ENCODE results near the gene C2orf78. TPM values are rescaled to one million over a fixed set of nuclear protein-coding genes. Genes with fewer than 3 reads are reported as not detected.
"Not testable (repeated sequence)": the region's sequence is repeated elsewhere in the genome, so short reads cannot be mapped to it uniquely, and the experiment has no call there.

Gene C2orf78
- total and polyA plus RNA-seq, 5 donors from 2014 or later = not detected

DNA sequence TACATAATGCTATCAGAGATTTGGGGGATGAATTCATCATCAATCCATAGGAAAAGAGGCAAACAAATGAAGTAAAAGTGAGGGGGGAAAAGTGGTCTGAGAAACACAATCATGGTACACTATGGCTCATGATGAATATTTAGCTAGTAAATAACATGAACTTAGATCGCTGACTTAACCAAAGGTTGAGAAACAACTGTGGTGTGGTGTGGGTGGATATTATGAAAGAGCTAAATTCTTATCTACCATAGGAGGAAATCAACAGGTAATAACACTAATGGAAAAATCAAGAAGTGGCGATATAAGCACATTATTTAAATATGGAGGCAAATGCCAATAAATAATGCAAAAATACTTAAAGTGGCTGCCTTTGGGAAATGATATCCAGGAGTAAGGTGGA, 34.7 kb upstream of the C2orf78 start:
- ATAC-seq (ENCODE audit: low read depth in 2 of 2) = no peak
- Histone ChIP-seq H3K9me3 (ENCODE audit: control insufficient read depth in 2 of 2, low read length in 2 of 2) (no peaks in the 10 kb centered on the region), H3K4me3 (ENCODE audit: low read depth, low read length) (no peak overlapping the region), H3K36me3 (ENCODE audit: control insufficient read depth, insufficient read depth, low read length) (peaks cover 54% of the 10 kb centered on the region), H3K27ac (ENCODE audit: insufficient read depth, low read length, poor library complexity, severe bottlenecking) (no peak overlapping the region), H3K27me3 (ENCODE audit: control insufficient read depth, insufficient read depth, low read length) (no peaks in the 10 kb centered on the region), H3K4me1 (ENCODE audit: control insufficient read depth, insufficient read depth, low read length, poor library complexity, severe bottlenecking) (no peaks in the 10 kb centered on the region)
- Mint-ChIP-seq H3K36me3 (peaks cover 47% of the 10 kb centered on the region), H3K4me3 (no peak overlapping the region), H3K9me3 (peaks cover 0 to 3% (median 0%) of the 10 kb centered on the region in 7 donors), H3K4me1 (peaks cover 0 to 4% (median 3%) of the 10 kb centered on the region in 4 donors), H3K27me3 (no peaks in the 10 kb centered on the region), H3K27ac (no peak overlapping the region)
- no peak for DNase-seq

DNA sequence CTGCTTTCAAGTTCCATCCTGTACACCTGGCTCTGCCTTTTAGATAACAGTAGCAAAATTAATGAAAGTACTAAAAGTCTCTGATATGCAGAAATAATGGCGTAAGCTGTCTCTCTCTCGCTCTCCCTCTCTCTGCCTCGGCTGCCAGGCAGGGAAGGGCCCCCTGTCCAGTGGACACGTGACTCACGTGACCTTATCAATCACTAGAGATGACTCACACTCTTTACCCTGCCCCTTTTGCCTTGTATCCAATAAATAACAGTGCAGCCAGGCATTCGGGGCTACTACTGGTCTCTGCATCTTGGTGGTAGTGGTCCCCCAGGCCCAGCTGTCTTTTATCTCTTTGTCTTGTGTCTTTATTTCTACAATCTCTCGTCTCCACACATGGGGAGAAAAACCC, 29.7 kb upstream of the C2orf78 start:
- not testable (repeated sequence) for H3K27me3 ChIP-seq (ENCODE audit: control insufficient read depth, insufficient read depth, low read length); H3K4me1 Mint-ChIP-seq; H3K4me3 Mint-ChIP-seq; H3K27ac Mint-ChIP-seq; DNase-seq; H3K27me3 Mint-ChIP-seq; H3K27ac ChIP-seq (ENCODE audit: insufficient read depth, low read length, poor library complexity, severe bottlenecking); H3K4me3 ChIP-seq (ENCODE audit: low read depth, low read length); H3K9me3 Mint-ChIP-seq; ATAC-seq (ENCODE audit: low read depth in 2 of 2); H3K4me1 ChIP-seq (ENCODE audit: control insufficient read depth, insufficient read depth, low read length, poor library complexity, severe bottlenecking); H3K9me3 ChIP-seq (ENCODE audit: control insufficient read depth in 2 of 2, low read length in 2 of 2)
- peaks cover 67% of the 10 kb centered on the region for H3K36me3 ChIP-seq (ENCODE audit: control insufficient read depth, insufficient read depth, low read length)
- peaks cover 35% of the 10 kb centered on the region for H3K36me3 Mint-ChIP-seq

DNA sequence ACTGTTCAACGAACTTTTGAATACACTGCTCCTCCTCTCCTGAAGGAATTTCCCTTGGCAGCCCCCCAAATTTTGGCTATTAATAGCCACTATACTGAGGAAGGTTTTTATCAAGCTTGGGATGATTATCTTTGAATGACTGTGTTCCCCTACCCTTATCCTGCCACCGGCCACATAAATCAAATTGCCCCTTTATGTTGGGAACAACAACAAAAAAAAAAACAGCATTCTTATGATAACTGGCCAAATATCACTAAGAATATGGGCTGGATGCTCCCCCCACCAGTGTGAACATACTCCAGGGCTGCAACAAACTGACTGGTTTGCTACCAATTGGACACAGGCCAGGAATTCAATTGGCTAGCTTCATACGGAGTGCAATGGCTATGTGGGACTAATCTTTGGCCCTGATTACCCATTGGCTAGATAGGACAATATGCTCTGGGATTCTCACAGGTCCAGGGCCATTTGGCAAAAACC, 24.7 kb upstream of the C2orf78 start:
- H3K27ac Mint-ChIP-seq = no peak overlapping the region
- H3K27me3 Mint-ChIP-seq = no peaks in the 10 kb centered on the region
- Histone ChIP-seq H3K36me3 (ENCODE audit: control insufficient read depth, insufficient read depth, low read length) (peaks cover 79% of the 10 kb centered on the region), H3K27me3 (ENCODE audit: control insufficient read depth, insufficient read depth, low read length) (no peaks in the 10 kb centered on the region), H3K4me3 (ENCODE audit: low read depth, low read length) (no peak overlapping the region), H3K9me3 (ENCODE audit: control insufficient read depth in 2 of 2, low read length in 2 of 2) (no peaks in the 10 kb centered on the region), H3K27ac (ENCODE audit: insufficient read depth, low read length, poor library complexity, severe bottlenecking) (no peak overlapping the region), H3K4me1 (ENCODE audit: control insufficient read depth, insufficient read depth, low read length, poor library complexity, severe bottlenecking) (no peaks in the 10 kb centered on the region)
- peaks cover 0 to 5% (median under 1%) of the 10 kb centered on the region in 4 donors for H3K4me1 Mint-ChIP-seq
- H3K36me3 Mint-ChIP-seq = peaks cover 46% of the 10 kb centered on the region
- ATAC-seq (ENCODE audit: low read depth in 2 of 2) (no peak), DNase-seq (no peak)
- H3K4me3 Mint-ChIP-seq = no peak overlapping the region
- no peaks in the 10 kb centered on the region for H3K9me3 Mint-ChIP-seq

- Mint-ChIP-seq H3K4me3 (no peak overlapping the region), H3K36me3 (peaks cover 42% of the 10 kb centered on the region), H3K4me1 (peaks cover 0 to 5% (median 0%) of the 10 kb centered on the region in 4 donors), H3K27me3 (no peaks in the 10 kb centered on the region), H3K9me3 (no peaks in the 10 kb centered on the region), H3K27ac (no peak overlapping the region)
- Histone ChIP-seq H3K36me3 (ENCODE audit: control insufficient read depth, insufficient read depth, low read length) (peaks cover 84% of the 10 kb centered on the region), H3K4me3 (ENCODE audit: low read depth, low read length) (no peak overlapping the region), H3K4me1 (ENCODE audit: control insufficient read depth, insufficient read depth, low read length, poor library complexity, severe bottlenecking) (no peaks in the 10 kb centered on the region), H3K27ac (ENCODE audit: insufficient read depth, low read length, poor library complexity, severe bottlenecking) (no peak overlapping the region), H3K27me3 (ENCODE audit: control insufficient read depth, insufficient read depth, low read length) (no peaks in the 10 kb centered on the region), H3K9me3 (ENCODE audit: control insufficient read depth in 2 of 2, low read length in 2 of 2) (no peaks in the 10 kb centered on the region)
- no peak for DNase-seq
- ATAC-seq (ENCODE audit: low read depth in 2 of 2) = no peak
Measured at GRCh38 chr2:73759904-73760303, 24.1 kb upstream of the C2orf78 start.

DNA sequence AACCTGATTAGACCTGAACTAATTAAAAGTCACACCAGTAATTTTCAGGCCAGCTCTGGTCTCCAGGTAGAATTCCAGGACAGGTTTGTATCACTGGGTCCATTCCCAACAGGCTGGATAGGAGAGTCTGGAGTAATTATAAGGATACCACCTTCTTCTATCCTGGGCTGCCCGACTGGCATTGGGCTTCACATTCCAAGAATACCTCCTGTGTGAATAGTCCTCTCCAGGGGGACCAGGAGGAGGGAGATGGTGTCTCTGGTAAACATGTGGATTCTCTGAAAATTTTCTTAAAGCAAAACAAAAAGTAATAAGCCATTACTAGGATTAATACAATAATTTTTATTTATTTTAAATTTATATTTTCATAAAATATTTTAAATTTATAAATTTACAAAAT, 21.4 kb upstream of the C2orf78 start:
- H3K4me3 Mint-ChIP-seq = no peak overlapping the region
- DNase-seq (no peak), ATAC-seq (ENCODE audit: low read depth in 2 of 2) (no peak)
- H3K36me3 ChIP-seq (ENCODE audit: control insufficient read depth, insufficient read depth, low read length) = peaks cover 90% of the 10 kb centered on the region
- H3K9me3 Mint-ChIP-seq = peaks cover 0 to under 1% (median 0%) of the 10 kb centered on the region in 7 donors
- no peak overlapping the region for H3K4me3 ChIP-seq (ENCODE audit: low read depth, low read length)
- no peaks in the 10 kb centered on the region for H3K27me3 Mint-ChIP-seq
- H3K36me3 Mint-ChIP-seq = peaks cover 55% of the 10 kb centered on the region
- H3K4me1 ChIP-seq (ENCODE audit: control insufficient read depth, insufficient read depth, low read length, poor library complexity, severe bottlenecking) = no peaks in the 10 kb centered on the region
- no peak overlapping the region for H3K27ac Mint-ChIP-seq
- H3K27me3 ChIP-seq (ENCODE audit: control insufficient read depth, insufficient read depth, low read length) = no peaks in the 10 kb centered on the region
- no peaks in the 10 kb centered on the region for H3K9me3 ChIP-seq (ENCODE audit: control insufficient read depth in 2 of 2, low read length in 2 of 2)
- no peak overlapping the region for H3K27ac ChIP-seq (ENCODE audit: insufficient read depth, low read length, poor library complexity, severe bottlenecking)
- peaks cover 0 to 7% (median 1%) of the 10 kb centered on the region in 4 donors for H3K4me1 Mint-ChIP-seq

DNA sequence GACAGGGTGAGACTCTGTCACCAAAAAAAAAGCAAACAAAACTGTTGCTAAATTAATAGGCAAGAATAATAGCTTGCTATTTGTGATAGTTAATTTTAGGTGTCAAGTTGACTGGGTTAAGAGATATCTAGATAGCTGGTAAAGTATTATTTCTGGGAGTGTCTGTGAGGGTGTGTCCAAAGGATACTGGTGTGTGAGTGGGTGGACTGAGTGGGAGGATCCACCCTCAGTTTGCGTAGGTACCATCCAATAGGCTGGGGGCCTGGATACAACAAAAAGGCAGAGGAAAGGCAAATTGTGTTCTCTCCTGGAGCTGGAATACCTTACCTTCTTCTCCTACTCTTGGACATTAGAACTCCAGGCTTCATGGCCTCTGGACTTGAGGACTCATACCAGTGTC, 19.0 kb upstream of the C2orf78 start:
- Histone ChIP-seq H3K4me1 (ENCODE audit: control insufficient read depth, insufficient read depth, low read length, poor library complexity, severe bottlenecking) (no peaks in the 10 kb centered on the region), H3K27me3 (ENCODE audit: control insufficient read depth, insufficient read depth, low read length) (no peaks in the 10 kb centered on the region), H3K9me3 (ENCODE audit: control insufficient read depth in 2 of 2, low read length in 2 of 2) (no peaks in the 10 kb centered on the region), H3K27ac (ENCODE audit: insufficient read depth, low read length, poor library complexity, severe bottlenecking) (no peak overlapping the region), H3K36me3 (ENCODE audit: control insufficient read depth, insufficient read depth, low read length) (peaks cover 93% of the 10 kb centered on the region), H3K4me3 (ENCODE audit: low read depth, low read length) (no peak overlapping the region)
- H3K4me3 Mint-ChIP-seq = no peak overlapping the region
- DNase-seq (no peak), ATAC-seq (ENCODE audit: low read depth in 2 of 2) (no peak)
- H3K4me1 Mint-ChIP-seq = peaks cover 8 to 20% (median 15%) of the 10 kb centered on the region in 4 donors
- H3K27me3 Mint-ChIP-seq = no peaks in the 10 kb centered on the region
- H3K27ac Mint-ChIP-seq = no peak overlapping the region
- peaks cover 0 to 2% (median 0%) of the 10 kb centered on the region in 7 donors for H3K9me3 Mint-ChIP-seq
- H3K36me3 Mint-ChIP-seq = peaks cover 56% of the 10 kb centered on the region

- Mint-ChIP-seq H3K9me3 (peaks cover 0 to 2% (median 0%) of the 10 kb centered on the region in 7 donors), H3K4me3 (no peak overlapping the region), H3K27me3 (no peaks in the 10 kb centered on the region), H3K36me3 (peaks cover 58% of the 10 kb centered on the region), H3K27ac (no peak overlapping the region), H3K4me1 (peaks cover 17 to 26% (median 22%) of the 10 kb centered on the region in 4 donors)
- Histone ChIP-seq H3K27me3 (ENCODE audit: control insufficient read depth, insufficient read depth, low read length) (no peaks in the 10 kb centered on the region), H3K9me3 (ENCODE audit: control insufficient read depth in 2 of 2, low read length in 2 of 2) (no peaks in the 10 kb centered on the region), H3K4me3 (ENCODE audit: low read depth, low read length) (no peak overlapping the region), H3K4me1 (ENCODE audit: control insufficient read depth, insufficient read depth, low read length, poor library complexity, severe bottlenecking) (no peaks in the 10 kb centered on the region), H3K27ac (ENCODE audit: insufficient read depth, low read length, poor library complexity, severe bottlenecking) (no peak overlapping the region), H3K36me3 (ENCODE audit: control insufficient read depth, insufficient read depth, low read length) (peaks cover 91% of the 10 kb centered on the region)
- DNase-seq = no peak
- no peak for ATAC-seq (ENCODE audit: low read depth in 2 of 2)
Measured at GRCh38 chr2:73766349-73766748, 17.6 kb upstream of the C2orf78 start.

GRCh38 chr2:73766994-73767393, 17.0 kb upstream of the C2orf78 start:
- H3K4me3 ChIP-seq (ENCODE audit: low read depth, low read length) = no peak overlapping the region
- no peak for ATAC-seq (ENCODE audit: low read depth in 2 of 2)
- H3K27ac ChIP-seq (ENCODE audit: insufficient read depth, low read length, poor library complexity, severe bottlenecking) = no peak overlapping the region
- H3K36me3 Mint-ChIP-seq = peaks cover 55% of the 10 kb centered on the region
- no peaks in the 10 kb centered on the region for H3K27me3 ChIP-seq (ENCODE audit: control insufficient read depth, insufficient read depth, low read length)
- no peak overlapping the region for H3K27ac Mint-ChIP-seq
- peaks cover 17 to 28% (median 22%) of the 10 kb centered on the region in 4 donors for H3K4me1 Mint-ChIP-seq
- H3K9me3 Mint-ChIP-seq = peaks cover 0 to 2% (median 0%) of the 10 kb centered on the region in 7 donors
- no peaks in the 10 kb centered on the region for H3K4me1 ChIP-seq (ENCODE audit: control insufficient read depth, insufficient read depth, low read length, poor library complexity, severe bottlenecking)
- peaks cover 86% of the 10 kb centered on the region for H3K36me3 ChIP-seq (ENCODE audit: control insufficient read depth, insufficient read depth, low read length)
- no peak for DNase-seq
- no peaks in the 10 kb centered on the region for H3K27me3 Mint-ChIP-seq
- no peaks in the 10 kb centered on the region for H3K9me3 ChIP-seq (ENCODE audit: control insufficient read depth in 2 of 2, low read length in 2 of 2)
- no peak overlapping the region for H3K4me3 Mint-ChIP-seq

Data from CD4-positive, CD25-positive, alpha-beta regulatory T cell (primary cell).